ENCODE data around the gene DCPS.

Gene DCPS

DNA sequence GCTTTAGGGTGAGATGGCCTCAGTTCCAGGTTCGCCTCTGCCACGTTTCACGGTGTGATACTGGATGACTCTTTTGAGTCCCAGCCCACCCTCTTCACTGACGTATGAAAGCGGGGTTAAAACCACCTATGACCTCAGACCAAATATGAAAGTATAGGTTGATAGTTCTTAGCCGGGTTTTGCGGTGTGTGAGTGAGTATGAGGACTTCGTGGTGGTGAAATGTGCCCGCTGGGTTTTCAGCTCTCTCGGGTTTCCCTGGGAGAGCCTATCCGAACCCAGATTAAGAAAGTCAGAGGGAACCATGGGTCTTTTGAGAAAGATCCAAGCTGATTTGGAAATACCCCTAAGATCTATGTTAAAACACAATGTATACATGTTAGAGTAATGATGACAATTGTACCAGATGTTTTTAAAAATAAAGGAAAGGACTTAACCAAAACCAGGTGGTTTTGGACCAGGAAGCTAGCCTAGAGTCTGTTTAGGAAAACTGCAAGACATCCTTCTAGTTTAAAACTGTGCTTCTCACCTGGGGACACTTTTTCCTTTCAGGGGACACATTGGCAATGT lies 25.9 kb downstream of the DCPS start:
- Histone ChIP-seq H3K27me3 (ENCODE audit: insufficient read depth, low read depth) (no peaks in the 10 kb centered on the region), H3K9ac (no peak overlapping the region), H2AFZ (ENCODE audit: low read depth) (no peak overlapping the region), H3K4me3 (IDR thresholded peaks at IDR 0.05; ENCODE audit: insufficient read depth, low read depth, low read length) (no peak overlapping the region), H3K4me1 (ENCODE audit: low read depth, poor library complexity, severe bottlenecking) (no peaks in the 10 kb centered on the region), H3K36me3 (ENCODE audit: insufficient read depth) (no peaks in the 10 kb centered on the region), H3K27ac (no peak overlapping the region), H4K20me1 (ENCODE audit: insufficient read depth) (no peaks in the 10 kb centered on the region), H3K4me2 (no peak overlapping the region), H3K79me2 (ENCODE audit: insufficient read depth, low read depth) (no peaks in the 10 kb centered on the region)
- TF ChIP-seq, protein P1, sequence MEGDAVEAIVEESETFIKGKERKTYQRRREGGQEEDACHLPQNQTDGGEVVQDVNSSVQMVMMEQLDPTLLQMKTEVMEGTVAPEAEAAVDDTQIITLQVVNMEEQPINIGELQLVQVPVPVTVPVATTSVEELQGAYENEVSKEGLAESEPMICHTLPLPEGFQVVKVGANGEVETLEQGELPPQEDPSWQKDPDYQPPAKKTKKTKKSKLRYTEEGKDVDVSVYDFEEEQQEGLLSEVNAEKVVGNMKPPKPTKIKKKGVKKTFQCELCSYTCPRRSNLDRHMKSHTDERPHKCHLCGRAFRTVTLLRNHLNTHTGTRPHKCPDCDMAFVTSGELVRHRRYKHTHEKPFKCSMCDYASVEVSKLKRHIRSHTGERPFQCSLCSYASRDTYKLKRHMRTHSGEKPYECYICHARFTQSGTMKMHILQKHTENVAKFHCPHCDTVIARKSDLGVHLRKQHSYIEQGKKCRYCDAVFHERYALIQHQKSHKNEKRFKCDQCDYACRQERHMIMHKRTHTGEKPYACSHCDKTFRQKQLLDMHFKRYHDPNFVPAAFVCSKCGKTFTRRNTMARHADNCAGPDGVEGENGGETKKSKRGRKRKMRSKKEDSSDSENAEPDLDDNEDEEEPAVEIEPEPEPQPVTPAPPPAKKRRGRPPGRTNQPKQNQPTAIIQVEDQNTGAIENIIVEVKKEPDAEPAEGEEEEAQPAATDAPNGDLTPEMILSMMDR (conservative IDR thresholded peaks at IDR 0.05; ENCODE audit: low read depth, low read length), result no peak

DNA sequence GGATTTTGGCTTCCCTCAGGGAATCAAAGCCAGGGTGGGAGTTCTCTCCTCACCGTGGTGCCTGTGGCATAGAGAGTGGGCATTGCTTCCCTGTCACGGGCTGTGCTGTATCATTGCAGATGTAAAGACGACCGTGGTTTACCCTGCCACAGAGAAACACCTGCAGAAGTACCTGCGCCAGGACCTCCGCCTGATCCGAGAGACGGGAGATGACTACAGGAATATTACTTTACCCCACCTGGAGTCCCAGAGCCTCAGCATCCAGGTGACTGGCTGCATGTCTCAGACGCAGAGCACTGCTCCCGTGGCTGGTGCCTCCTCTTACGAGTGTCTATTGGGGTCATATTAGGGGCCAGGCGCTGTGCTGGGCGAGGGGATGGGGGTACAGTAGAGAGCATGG lies 27.4 kb downstream of the DCPS start:
- H3K9ac ChIP-seq, result no peak overlapping the region
- TF ChIP-seq, protein P1 (conservative IDR thresholded peaks at IDR 0.05; ENCODE audit: low read depth, low read length), result no peak
- no peak overlapping the region for H3K4me3 ChIP-seq (IDR thresholded peaks at IDR 0.05; ENCODE audit: insufficient read depth, low read depth, low read length)
- H3K4me1 ChIP-seq (ENCODE audit: low read depth, poor library complexity, severe bottlenecking), result no peaks in the 10 kb centered on the region
- H3K27me3 ChIP-seq (ENCODE audit: insufficient read depth, low read depth), result no peaks in the 10 kb centered on the region
- no peak overlapping the region for H3K4me2 ChIP-seq
- H3K79me2 ChIP-seq (ENCODE audit: insufficient read depth, low read depth), result no peaks in the 10 kb centered on the region
- H4K20me1 ChIP-seq (ENCODE audit: insufficient read depth), result no peaks in the 10 kb centered on the region
- no peak overlapping the region for H2AFZ ChIP-seq (ENCODE audit: low read depth)
- H3K27ac ChIP-seq, result no peak overlapping the region
- no peaks in the 10 kb centered on the region for H3K36me3 ChIP-seq (ENCODE audit: insufficient read depth)

DNA sequence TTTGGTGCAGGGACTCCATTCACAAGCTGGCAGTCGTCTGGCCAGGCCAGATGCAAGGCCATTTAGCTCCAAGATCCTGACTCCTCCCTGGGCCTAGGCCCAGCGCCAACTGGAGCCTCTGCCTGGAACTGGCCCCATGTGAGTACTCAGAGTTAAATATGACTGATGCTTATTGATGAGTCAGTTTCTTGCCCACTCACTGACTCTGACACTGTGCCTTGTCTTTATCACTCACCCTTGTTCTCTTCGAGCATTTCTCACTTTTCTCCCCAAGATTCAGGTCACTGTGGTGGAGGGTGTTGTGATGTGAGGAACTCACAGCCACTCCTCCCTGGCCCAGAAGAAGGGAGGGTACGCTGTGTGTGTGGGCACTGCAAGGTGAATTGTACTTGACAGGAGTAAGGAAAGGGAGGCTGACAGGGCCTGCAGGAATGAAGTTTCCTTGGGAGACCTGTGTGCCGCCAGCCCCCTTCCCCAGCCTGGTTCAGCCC lies 28.4 kb downstream of the DCPS start:
- no peak overlapping the region for H2AFZ ChIP-seq (ENCODE audit: low read depth)
- no peaks in the 10 kb centered on the region for H4K20me1 ChIP-seq (ENCODE audit: insufficient read depth)
- H3K4me3 ChIP-seq (IDR thresholded peaks at IDR 0.05; ENCODE audit: insufficient read depth, low read depth, low read length), result no peak overlapping the region
- H3K36me3 ChIP-seq (ENCODE audit: insufficient read depth), result no peaks in the 10 kb centered on the region
- H3K27me3 ChIP-seq (ENCODE audit: insufficient read depth, low read depth), result no peaks in the 10 kb centered on the region
- H3K9ac ChIP-seq, result no peak overlapping the region
- no peaks in the 10 kb centered on the region for H3K79me2 ChIP-seq (ENCODE audit: insufficient read depth, low read depth)
- H3K4me1 ChIP-seq (ENCODE audit: low read depth, poor library complexity, severe bottlenecking), result no peaks in the 10 kb centered on the region
- H3K27ac ChIP-seq, result no peak overlapping the region
- H3K4me2 ChIP-seq, result no peak overlapping the region
- TF ChIP-seq, protein P1 (conservative IDR thresholded peaks at IDR 0.05; ENCODE audit: low read depth, low read length), result no peak

DNA sequence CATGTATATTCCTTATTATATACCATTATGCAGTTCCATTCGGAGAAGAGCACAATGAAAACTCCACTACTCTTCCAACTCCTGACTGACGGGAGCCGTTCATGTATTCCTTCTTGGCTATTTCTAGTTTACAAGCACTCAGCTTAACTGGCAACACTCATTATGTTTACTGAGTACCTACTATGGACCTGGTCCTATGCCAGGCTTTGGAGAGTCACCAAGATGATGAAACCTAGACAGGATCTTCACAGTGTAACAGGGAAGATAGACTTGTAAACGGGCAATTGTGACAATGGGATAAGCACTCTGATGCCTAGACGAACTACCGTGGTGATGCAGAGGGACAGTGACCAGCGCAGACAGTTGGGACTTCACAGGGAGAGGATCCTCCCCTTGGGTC lies 29.3 kb downstream of the DCPS start:
- Histone ChIP-seq H3K27me3 (ENCODE audit: insufficient read depth, low read depth) (no peaks in the 10 kb centered on the region), H3K36me3 (ENCODE audit: insufficient read depth) (no peaks in the 10 kb centered on the region), H3K27ac (no peak overlapping the region), H4K20me1 (ENCODE audit: insufficient read depth) (no peaks in the 10 kb centered on the region), H3K4me1 (ENCODE audit: low read depth, poor library complexity, severe bottlenecking) (no peaks in the 10 kb centered on the region), H3K79me2 (ENCODE audit: insufficient read depth, low read depth) (no peaks in the 10 kb centered on the region), H3K9ac (no peak overlapping the region), H2AFZ (ENCODE audit: low read depth) (no peak overlapping the region), H3K4me2 (no peak overlapping the region), H3K4me3 (IDR thresholded peaks at IDR 0.05; ENCODE audit: insufficient read depth, low read depth, low read length) (no peak overlapping the region)
- TF ChIP-seq, protein P1 (conservative IDR thresholded peaks at IDR 0.05; ENCODE audit: low read depth, low read length), result no peak
